Panc1 (cell line): ENCODE results near the gene PXDN.
"Not testable (repeated sequence)": the region's sequence is repeated elsewhere in the genome, so short reads cannot be mapped to it uniquely, and the experiment has no call there.

ENCODE experiments used
- TCF7L2 ChIP-seq: IDR thresholded peaks from 2 replicates; pipeline ENCODE4 v1.6.1; 2011; ENCODE audit warnings: mild to moderate bottlenecking, low read depth, low read length, inconsistent platforms
- TF ChIP-seq, protein P1 (sequence below): fragments of 450-650 bp; IDR thresholded peaks from 2 replicates; pipeline ENCODE4 v1.5.1; 2017; ENCODE audit warnings: mild to moderate bottlenecking

DNA sequence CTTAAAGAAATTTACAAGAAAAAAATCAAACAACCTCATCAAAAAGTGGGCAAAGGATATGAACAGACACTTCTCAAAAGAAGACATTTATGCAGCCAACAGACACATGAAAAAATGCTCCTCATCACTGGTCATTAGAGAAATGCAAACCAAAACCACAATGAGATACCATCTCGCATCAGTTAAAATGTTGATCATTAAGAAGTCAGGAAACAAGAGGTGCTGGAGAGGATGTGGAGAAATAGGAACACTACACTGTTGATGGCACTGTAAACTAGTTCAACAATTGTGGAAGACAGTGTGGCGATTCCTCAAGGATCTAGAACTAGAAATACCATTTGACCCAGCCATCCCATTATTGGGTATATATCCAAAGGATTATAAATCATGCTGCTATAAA, 20.9 kb upstream of the PXDN start:
- TF ChIP-seq, protein P1, sequence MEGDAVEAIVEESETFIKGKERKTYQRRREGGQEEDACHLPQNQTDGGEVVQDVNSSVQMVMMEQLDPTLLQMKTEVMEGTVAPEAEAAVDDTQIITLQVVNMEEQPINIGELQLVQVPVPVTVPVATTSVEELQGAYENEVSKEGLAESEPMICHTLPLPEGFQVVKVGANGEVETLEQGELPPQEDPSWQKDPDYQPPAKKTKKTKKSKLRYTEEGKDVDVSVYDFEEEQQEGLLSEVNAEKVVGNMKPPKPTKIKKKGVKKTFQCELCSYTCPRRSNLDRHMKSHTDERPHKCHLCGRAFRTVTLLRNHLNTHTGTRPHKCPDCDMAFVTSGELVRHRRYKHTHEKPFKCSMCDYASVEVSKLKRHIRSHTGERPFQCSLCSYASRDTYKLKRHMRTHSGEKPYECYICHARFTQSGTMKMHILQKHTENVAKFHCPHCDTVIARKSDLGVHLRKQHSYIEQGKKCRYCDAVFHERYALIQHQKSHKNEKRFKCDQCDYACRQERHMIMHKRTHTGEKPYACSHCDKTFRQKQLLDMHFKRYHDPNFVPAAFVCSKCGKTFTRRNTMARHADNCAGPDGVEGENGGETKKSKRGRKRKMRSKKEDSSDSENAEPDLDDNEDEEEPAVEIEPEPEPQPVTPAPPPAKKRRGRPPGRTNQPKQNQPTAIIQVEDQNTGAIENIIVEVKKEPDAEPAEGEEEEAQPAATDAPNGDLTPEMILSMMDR, result not testable (repeated sequence)
- not testable (repeated sequence) for TF ChIP-seq TCF7L2
